Myocyte (in vitro differentiated cells): Measurements from ENCODE around the gene LGALS3BP. TPM values are rescaled to one million over a fixed set of nuclear protein-coding genes. Genes with fewer than 3 reads are reported as not detected.
A peak's percentile ranks its signal among the peaks of the same experiment; 100 is the strongest.

ENCODE experiments used
- DNase-seq: peaks from one replicate; pipeline ENCODE4 v3.0.0-alpha.2; 2012; ENCODE audit warnings: low read depth
- total RNA-seq: library from RNA; depleted of rRNA; stranded (reverse); fragments of >200 nt; gene quantifications from 2 replicates; pipeline ENCODE4 v1.2.3, GENCODE V29; 2014

The LGALS3BP gene
- total RNA-seq, 1 donor from 2014 or later, result 456 TPM

- no peak for DNase-seq
Observed at GRCh38 chr17:78999947-79000395, 20.2 kb upstream of the LGALS3BP start.

- DNase-seq, result no peak
Observed at GRCh38 chr17:78999056-78999768, 19.5 kb upstream of the LGALS3BP start.

- DNase-seq, result no peak
Observed at GRCh38 chr17:78998311-78999055, 18.8 kb upstream of the LGALS3BP start.

GRCh38 chr17:78997881-78998280 lies 18.2 kb upstream of the LGALS3BP start:
- no peak for DNase-seq

- DNase-seq, result peak; percentile 40
Observed at GRCh38 chr17:78997231-78997741, 17.6 kb upstream of the LGALS3BP start.

GRCh38 chr17:78996781-78997201 lies 17.1 kb upstream of the LGALS3BP start:
- DNase-seq, result no peak

GRCh38 chr17:78995761-78996451 lies 16.2 kb upstream of the LGALS3BP start:
- DNase-seq, result no peak

GRCh38 chr17:78995022-78995760 lies 15.5 kb upstream of the LGALS3BP start:
- no peak for DNase-seq

GRCh38 chr17:78993981-78994671 lies 14.4 kb upstream of the LGALS3BP start:
- no peak for DNase-seq

- peak; percentile 47 for DNase-seq
Observed at GRCh38 chr17:78993241-78993956, 13.7 kb upstream of the LGALS3BP start.

- DNase-seq, result no peak
Observed at GRCh38 chr17:78992542-78993212, 13.0 kb upstream of the LGALS3BP start.

GRCh38 chr17:78991906-78992532 lies 12.3 kb upstream of the LGALS3BP start:
- DNase-seq, result no peak

GRCh38 chr17:78991017-78991738 lies 11.5 kb upstream of the LGALS3BP start:
- no peak for DNase-seq

- no peak for DNase-seq
Observed at GRCh38 chr17:78990349-78991016, 10.8 kb upstream of the LGALS3BP start.

- DNase-seq, result no peak
Observed at GRCh38 chr17:78988152-78988551, 8.4 kb upstream of the LGALS3BP start.

- peak; percentile 64 for DNase-seq
Observed at GRCh38 chr17:78986649-78987328, 7.1 kb upstream of the LGALS3BP start.
